Adipose tissue (tissue), 3 donors: ENCODE data around the gene DYRK1B. TPM values are rescaled to one million over a fixed set of nuclear protein-coding genes. Genes with fewer than 3 reads are reported as not detected.

Source experiments
- H3K27ac ChIP-seq: one replicate; pipeline ENCODE4 v1.5.1; 2013; ENCODE audit warnings: low read depth, low read length
- WGBS, 3 donors: extraction: QIAGEN DNeasy Blood & Tissue Kit; methylation state at CpG; one replicate each; pipeline ENCODE4 v1.1.7; 2013; 5-methylcytosine and 5-hydroxymethylcytosine counted together
- polyA plus RNA-seq, 3 donors: library from polyadenylated mRNA; stranded (reverse); fragments of 200-250 nt; gene quantifications; one replicate each; pipeline ENCODE4 v1.2.3, GENCODE V29; 2013
- donor health status: healthy with polysubstance abuse.
- donor health status: Bipolar disorder and iron deficiency.
- donor health status: healthy.

Gene DYRK1B
- polyA plus RNA-seq, 3 donors: 5.4 to 16.4 (median 7.4) TPM

DNA sequence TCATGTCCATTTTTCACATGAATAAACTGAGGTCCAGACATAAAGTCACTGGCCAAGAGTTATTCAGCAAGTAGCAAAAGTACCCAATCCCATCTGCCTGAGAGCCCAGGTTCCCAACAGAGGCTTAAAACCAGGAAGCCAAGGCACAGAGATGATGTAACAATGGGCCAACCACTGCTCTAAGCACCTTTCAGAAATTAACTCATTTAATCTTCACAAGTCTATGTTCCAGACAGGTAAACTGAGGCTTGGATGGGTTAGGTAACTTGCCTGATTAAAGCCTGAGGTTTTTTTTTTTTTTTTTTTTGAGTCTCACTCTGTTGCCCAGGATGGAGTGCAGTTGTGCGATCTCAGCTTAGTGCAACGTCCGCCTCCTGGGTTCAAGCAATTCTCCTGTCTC, 4.0 kb upstream of the DYRK1B start:
- WGBS, 3 donors: 89 to 98% (median 96%) methylated on average over 3 of the region's 3 CpGs
- H3K27ac ChIP-seq: no peak overlapping the region

DNA sequence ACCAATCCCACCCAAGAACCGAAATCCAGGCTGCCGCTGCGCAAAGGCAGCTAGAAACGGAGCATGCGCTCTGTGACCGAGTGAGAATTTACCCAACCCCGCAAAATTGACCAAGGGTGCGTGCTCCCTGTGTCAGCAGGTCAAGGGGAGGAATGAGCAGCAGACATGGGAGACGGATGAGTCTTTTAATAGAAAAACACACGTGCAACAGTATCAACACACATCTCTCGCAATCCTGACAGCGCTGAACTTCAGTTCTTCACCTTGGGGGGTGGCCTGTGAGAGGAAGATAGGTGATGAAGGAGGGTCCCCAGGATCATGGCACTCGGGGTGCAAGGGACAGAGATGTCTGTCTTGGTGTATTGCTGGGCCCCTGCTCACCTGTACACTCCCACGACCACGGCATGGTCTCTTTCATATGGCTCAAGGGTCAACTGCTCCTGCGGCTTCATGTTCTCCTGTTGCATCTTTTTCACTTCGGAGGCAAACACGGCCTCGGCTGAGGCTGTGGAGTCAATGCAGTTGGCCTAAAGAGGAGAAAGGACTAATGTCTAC, 402 bp upstream of the DYRK1B start:
- H3K27ac ChIP-seq: no peak overlapping the region

DNA sequence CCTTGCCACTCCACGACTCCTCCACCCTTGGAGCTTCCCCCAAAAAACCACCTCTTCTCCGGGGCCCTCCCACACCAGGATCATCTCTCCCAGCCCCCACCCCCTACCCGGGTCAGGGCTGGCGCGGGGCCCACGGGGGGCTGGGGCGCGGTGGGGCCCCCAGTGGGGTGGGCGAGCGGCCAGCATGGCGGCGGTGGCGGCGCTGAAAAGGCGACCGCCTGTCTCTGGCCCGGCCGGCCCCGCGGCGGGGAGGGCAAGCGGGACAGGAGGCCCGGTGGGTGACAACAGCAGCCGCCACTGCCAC, 850 bp downstream of the DYRK1B start:
- no peak overlapping the region for H3K27ac ChIP-seq
- WGBS, 3 donors: 0 to 1% (median 0%) methylated on average over 21 to 24 of the region's 24 CpGs

More for the DNA sequence above, 402 bp upstream of the DYRK1B start:
- 35 to 47% (median 45%) methylated on average over 19 of the region's 19 CpGs for WGBS, 3 donors

DNA sequence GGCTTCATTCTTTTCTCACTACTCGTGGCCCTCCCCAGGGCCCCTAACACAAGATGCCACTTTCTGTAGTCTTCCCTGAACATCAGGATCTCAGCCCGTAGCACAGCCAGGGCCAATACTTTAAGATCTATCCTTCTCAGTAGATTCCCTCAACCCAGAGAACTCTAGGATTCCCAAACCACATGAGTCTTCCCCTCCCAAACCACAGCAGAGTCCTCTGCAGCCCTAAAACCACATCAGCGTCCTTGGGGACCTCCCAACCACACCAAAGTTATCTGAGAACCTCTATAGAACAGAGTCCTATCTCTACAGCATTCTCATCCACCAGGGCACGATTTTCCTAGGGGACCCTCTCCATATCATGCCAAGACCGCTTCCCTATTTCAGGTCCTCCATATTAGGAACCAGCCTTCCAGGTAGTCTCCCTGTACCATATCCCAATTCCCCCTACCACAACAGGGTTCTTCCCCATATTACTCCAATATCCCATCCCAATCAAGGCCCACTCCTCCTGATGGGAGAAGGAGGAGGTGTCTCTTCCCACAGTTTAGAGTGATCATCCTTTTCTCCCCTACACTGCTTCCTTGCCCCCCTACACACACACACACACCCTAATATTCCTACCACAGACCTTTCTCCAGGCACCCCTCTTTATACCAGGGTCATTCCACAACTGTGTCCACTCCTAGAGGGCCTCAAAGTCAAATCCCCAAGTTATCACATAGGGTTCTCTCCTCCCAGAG, 1.4 kb downstream of the DYRK1B start:
- 56 to 62% (median 62%) methylated on average over 5 of the region's 5 CpGs for WGBS, 3 donors

DNA sequence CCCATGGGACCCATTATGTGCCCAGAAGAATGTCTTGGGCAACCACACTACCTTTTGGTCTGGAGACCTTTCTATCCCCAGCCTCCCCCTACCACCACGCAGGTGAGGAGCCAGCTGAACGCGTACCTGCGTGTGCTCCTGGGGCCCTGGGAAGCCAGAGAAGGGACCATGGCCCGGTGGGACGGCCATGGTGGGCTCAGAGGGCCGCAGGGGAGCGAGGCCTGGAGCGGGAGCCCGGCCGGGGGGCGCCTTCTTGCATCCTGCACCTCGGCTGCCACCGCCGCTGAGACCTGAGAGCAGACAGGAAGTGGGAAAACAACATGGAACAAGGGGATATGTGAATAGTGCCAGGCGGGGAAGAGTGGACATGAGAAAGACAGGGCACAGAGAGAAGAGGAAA, 2.3 kb downstream of the DYRK1B start:
- no peak overlapping the region for H3K27ac ChIP-seq
- 90 to 94% (median 90%) methylated on average over 16 of the region's 16 CpGs for whole genome bisulfite sequencing, 3 donors

More for the DNA sequence above, 1.4 kb downstream of the DYRK1B start:
- no peak overlapping the region for H3K27ac ChIP-seq

DNA sequence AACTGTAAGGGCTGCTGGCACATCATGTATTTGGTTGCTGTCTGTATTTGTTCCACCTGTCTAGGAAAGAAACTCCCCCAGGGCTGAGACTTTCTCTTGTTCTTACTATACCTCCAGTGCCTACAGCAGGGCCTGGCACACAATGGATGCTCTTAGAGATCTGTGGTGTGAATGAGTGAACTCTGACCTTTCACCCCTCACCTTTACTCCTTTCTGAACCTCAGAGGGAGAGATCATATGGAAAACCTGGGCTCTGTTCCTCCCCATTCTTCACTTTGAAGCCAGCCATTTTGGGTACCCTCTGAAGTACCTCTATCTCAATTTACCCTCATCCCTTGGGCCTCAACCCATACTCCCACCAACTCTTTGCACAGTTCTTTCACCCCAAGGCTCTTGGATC, 3.1 kb downstream of the DYRK1B start:
- H3K27ac ChIP-seq: no peak overlapping the region

DNA sequence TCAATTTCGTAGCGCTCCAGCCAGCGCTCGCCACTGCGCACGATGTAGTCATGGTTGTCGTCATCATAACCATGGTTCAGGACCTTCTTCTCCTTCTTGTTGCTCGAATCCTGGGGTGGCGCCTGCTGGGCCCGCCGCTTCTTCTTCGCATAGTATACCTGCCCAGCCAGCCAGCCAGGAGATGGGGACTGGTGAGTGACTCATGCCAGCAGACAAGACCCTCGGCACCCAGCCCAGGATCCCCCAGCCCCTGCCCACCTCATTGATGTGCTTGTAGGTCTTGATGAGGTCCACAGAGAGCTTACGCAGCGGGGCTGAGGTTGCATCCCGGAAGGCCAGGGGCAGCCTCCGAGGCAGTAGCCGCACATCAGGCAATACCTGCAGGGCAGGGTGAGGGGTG, 3.6 kb downstream of the DYRK1B start:
- H3K27ac ChIP-seq: no peak overlapping the region
- WGBS, 3 donors: 93 to 97% (median 96%) methylated on average over 18 of the region's 18 CpGs

DNA sequence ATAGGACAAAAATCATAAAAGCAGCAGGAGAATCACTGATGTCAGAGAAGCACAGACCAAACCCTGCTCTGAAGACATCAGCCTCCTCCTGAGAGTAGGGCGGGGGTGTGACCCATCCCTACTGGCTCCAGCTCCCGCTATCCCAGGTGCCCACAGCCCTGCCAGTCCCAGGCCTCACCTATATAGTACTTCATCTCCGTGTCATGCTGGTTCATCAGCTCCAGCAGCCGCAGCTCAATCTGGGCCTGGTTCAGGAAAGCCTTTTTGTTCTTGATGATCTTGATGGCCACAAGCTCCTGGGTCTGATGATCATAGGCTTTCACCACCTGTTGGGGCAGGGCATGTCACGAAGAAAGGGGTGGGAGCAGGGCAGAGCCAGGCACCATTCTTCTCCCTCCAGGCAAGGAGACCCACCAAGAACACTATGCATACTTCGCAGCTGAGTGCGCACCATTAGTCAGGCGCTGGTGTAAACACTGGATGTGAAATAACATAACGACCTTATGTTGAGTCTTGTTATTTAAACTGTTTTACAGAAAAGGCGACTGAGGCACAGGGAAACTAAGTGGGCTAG, 4.2 kb downstream of the DYRK1B start:
- WGBS, 3 donors: 93 to 94% (median 94%) methylated on average over 10 of the region's 10 CpGs
- H3K27ac ChIP-seq: no peak overlapping the region

DNA sequence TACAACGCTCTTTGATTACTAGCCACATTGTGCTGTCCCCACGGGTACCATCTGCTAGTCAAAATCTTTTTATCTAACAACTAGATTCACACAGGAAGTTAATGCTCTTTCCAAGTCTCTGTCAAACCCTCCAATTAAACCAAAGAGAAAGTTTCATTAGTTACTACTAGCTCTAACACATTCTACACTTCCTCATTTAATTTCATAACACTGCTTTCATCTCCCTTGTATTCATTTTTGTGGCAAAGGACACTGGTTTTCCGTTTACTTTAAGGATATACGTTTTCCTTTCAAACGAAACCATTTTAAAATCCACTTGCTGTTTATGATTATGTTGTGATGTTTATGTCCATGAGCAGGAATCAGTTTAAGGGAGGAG, 5.3 kb downstream of the DYRK1B start:
- H3K27ac ChIP-seq: no peak overlapping the region
- 61 to 82% (median 62%) methylated on average over 5 of the region's 5 CpGs for WGBS, 3 donors

DNA sequence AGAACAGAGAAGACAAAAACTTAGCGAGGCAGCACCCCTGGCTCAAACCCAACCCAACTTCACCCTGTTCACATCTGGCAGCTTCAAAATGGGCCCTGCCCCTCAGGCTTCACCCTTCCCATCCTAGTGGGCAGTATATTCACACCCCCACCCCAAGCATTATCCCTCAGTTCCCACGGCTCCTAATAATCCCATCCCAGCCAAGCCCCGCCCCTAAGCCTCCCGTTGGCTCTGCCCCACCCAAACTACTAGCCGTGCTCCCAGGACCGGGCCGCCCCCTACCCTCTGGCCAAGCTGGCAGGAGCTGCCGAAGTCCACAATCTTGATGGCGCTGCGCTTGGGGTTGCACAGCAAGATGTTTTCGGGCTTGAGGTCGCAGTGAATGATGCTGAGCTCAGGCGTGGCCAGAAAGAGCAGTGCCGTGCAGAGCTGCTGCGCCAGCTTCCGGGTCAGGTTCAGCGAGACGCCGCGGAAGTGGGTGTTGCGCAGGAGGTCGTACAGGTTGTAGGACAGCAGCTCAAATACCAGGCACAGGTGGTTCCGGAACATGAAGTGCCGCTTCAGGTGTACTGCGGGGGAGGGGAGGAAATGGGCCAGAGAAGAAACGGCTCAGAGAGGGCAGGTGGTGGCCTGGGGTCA, 5.8 kb downstream of the DYRK1B start:
- no peak overlapping the region for H3K27ac ChIP-seq

DNA sequence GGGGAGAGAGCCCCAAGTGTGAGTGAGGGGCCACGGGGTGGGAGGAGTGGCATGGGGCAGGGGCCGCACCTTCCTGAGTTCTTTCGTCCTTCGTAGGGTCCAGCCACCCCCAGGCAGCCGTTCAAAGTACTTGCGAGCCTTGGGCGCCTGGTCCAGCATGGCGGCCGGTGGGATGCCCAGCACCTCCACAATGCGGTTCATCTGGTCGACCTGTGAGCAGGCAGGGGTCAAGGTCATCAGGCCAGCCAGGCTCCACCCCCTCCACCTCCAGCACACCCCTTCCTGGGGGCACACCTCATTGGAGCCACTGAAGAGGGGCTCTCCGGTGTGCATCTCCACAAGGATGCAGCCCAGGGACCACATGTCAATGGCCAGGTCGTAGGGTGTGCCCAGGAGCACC, 6.7 kb downstream of the DYRK1B start:
- H3K27ac ChIP-seq: no peak overlapping the region
- 83 to 91% (median 89%) methylated on average over 12 to 13 of the region's 13 CpGs for WGBS, 3 donors

More for the DNA sequence above, 5.8 kb downstream of the DYRK1B start:
- WGBS, 3 donors: 84 to 85% (median 85%) methylated on average over 26 of the region's 26 CpGs

DNA sequence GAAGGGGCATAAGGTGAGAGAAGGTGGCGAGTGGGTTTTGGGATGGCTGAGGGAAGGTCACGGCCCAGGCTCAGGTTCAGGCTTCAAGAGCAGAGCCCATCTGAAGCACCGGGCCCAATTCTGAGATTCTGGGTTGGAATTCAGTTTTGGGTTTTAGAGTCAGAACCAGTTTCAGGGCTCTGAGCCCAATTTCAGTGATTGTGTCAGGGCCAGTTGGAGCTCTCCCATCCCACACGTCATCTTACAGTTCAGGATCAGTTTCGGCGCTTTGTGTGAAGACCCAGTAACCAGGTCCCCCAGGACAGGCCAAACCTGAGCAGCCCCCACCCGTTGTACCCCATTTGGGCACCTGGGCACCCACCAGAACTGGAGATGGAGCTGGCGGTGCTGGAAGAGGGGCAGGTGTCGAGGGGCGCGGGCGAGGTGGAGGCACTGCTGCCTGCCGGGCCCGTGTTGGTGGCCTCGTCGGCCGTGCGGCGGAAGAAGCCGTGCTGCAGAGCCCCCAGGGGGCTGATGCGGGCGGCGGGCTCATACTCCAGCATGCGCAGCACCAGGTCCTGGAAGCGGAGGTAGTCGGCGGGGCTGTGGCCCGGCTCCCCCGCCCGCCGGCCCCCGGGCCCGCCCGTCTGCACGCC, 7.5 kb downstream of the DYRK1B start:
- WGBS, 3 donors: 92 to 96% (median 94%) methylated on average over 35 of the region's 35 CpGs
- H3K27ac ChIP-seq: no peak overlapping the region

DNA sequence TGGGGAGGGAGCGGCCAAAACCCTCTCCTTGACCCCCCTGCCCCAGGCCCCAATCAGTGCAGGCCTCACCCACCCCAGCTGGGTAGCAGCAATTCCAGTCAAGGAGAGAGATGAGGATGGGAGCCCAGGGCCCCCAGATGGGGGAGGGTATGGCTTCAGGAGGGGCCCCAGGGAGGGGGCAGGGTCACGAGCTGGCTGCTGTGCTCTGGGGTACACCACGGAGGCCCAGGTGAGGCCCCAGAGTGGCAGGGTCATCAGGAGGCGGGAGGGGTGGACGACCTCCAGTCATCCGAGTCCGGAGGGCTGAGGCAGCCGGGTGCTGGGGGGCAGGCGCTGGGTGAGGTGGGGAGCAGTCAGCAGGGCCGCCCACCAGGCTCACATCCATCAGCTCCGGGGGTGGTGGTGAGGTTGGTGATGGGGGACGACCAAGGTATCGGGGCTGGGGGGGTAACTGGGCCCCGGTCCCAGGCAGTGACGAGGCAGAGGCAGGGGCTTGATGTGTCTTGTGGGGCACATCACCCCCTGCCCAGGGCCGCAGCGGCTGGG, 8.4 kb downstream of the DYRK1B start:
- 86 to 90% (median 87%) methylated on average over 12 to 17 of the region's 17 CpGs for WGBS, 3 donors
- H3K27ac ChIP-seq: no peak overlapping the region

DNA sequence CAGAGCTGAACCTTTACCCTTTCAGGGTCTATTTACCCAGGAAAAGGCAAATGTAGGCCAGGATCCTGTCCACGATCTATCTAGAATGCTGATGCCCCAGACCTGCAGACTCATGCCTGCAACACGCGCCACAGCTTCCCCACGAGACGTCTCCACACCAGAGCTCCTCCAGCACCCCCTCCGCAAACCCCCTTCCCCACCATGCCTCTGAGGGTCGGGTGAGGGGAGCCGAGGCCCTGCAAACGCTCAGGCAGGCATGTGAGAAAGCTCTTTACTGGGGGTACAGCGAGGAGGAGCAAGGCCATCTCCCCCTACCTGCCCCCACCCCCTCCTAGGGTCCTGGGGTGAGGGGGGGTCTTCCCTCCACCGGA, 8.9 kb downstream of the DYRK1B start:
- H3K27ac ChIP-seq: no peak overlapping the region
- WGBS, 3 donors: 74 to 82% (median 74%) methylated on average over 11 of the region's 11 CpGs

DNA sequence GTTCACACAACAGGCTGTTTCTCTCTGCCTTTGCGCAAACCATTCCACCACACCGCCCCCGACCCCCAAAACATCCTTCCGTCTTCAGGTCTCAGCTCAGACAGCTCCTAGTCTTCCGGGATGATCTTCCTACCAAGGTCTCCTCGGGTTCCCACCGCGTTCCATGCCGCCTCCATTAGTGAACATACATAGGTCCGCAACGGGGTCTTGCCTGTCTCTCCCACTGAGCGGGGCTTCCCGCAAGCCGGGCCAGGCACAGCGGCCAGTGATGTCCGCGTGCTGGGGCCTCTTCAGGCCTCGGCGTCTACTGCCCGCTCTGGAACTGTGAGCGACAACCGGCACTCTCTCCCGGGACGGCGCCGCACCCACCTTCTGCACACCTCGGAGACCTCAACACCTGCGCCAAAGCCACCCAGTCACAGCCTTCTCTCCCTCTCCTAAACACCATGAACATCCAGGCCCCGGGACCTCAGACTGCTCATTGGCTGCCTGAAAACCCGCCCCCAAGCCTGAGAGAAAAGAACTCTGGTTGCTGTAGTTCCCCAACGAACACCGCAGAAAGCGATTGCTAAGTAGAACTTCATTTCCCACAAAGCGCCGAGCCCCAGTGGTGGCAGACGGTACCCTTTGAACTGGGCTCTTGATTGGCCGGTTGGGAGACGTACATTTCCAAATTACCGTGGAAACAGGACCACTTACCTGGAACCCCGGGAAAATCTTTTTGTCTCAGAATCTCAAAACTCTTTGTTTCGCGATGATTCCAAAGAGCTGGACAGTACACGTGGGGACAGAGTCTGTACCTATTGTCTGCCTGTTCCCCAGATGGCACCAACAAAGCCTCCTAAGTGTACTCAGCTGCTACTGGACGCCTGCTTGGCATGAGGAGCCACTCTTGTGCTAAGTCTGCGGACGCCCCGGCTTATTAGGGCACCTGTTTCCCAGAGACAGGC, 9.5 kb downstream of the DYRK1B start:
- 3 to 9% (median 7%) methylated on average over 47 of the region's 47 CpGs for WGBS, 3 donors
- no peak overlapping the region for H3K27ac ChIP-seq

DNA sequence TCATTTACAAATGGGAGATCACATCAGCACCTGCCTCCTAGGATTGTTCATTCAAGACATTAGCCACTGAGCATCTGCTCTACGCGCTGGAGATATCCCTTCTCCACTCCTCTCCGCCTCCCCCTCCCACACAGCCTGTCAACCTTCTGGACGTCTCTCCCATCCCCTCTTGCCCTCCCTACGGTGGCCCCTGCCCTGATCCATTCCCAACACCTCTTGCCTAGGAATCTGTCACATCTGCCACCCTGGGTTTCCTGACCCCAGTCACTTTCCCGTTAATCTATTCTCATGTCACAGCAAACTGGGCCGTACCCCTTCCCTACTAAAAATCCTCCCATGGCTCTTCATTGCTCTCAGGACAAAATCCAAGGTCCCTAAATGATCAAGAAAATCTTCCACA, 10.3 kb downstream of the DYRK1B start:
- 10 to 22% (median 21%) methylated on average over 7 of the region's 7 CpGs for WGBS, 3 donors
- no peak overlapping the region for H3K27ac ChIP-seq

DNA sequence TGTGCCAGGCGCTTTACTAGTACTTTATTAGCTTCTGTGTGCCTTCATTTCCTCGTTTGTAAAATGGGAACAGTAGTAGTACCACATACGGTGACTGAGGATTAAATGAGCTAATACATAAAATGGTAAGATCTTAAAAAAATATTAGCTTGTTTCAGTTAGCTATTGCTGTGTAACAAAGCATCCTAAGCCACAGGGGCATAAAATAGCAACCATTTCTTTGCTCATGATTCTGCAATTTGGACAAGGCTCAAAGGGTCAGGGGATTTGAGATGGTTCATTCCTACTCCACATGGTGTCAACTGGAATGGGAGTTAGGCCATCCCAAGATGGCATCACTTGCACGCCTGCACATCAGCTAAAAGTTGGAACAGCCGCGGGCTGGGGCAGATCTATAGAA, 13.3 kb downstream of the DYRK1B start:
- H3K27ac ChIP-seq: no peak overlapping the region
- WGBS, 3 donors: 91 to 96% (median 95%) methylated on average over 6 of the region's 6 CpGs

DNA sequence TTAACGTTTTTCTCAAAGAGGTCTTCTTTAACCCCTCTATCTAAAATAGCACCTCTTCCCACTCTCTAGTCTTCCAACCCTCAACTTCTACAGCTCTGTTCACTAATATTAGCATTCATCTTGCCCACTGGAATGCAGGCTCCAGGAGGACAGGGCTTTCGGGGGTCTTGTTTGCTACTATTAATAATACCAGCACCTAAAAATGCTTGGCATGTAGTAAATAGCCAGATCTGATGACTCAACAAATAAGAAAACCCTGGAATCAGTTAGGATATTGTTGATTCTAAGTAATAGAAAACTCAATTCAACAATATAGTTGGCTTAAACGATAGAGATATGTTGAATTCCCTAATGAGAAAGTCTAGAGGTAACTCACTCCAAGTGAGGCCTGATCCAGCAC, 14.2 kb downstream of the DYRK1B start:
- no peak overlapping the region for H3K27ac ChIP-seq
- WGBS, 3 donors: 86 to 93% (median 88%) methylated on average over 3 of the region's 3 CpGs
